Measurements from ENCODE around the gene AHCYL2. TPM values are rescaled to one million over a fixed set of nuclear protein-coding genes. Genes with fewer than 3 reads are reported as not detected.

Gene AHCYL2
- total RNA-seq, 2 donors from 2014 or later = 262 to 397 TPM

- no peaks in the 10 kb centered on the region for H3K36me3 ChIP-seq
- no peak for DNase-seq
- H3K9ac ChIP-seq (ENCODE audit: low read depth in 2 of 2, low read length in 2 of 2) = no peak overlapping the region
- TF ChIP-seq, protein P1, sequence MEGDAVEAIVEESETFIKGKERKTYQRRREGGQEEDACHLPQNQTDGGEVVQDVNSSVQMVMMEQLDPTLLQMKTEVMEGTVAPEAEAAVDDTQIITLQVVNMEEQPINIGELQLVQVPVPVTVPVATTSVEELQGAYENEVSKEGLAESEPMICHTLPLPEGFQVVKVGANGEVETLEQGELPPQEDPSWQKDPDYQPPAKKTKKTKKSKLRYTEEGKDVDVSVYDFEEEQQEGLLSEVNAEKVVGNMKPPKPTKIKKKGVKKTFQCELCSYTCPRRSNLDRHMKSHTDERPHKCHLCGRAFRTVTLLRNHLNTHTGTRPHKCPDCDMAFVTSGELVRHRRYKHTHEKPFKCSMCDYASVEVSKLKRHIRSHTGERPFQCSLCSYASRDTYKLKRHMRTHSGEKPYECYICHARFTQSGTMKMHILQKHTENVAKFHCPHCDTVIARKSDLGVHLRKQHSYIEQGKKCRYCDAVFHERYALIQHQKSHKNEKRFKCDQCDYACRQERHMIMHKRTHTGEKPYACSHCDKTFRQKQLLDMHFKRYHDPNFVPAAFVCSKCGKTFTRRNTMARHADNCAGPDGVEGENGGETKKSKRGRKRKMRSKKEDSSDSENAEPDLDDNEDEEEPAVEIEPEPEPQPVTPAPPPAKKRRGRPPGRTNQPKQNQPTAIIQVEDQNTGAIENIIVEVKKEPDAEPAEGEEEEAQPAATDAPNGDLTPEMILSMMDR (IDR thresholded peaks at IDR 0.05) = no peak
- H3K9me3 ChIP-seq = no peaks in the 10 kb centered on the region
- intact Hi-C loops (cut with DNase I) = no loop called here
- H3K27me3 ChIP-seq = no peaks in the 10 kb centered on the region
- H3K4me1 ChIP-seq = no peaks in the 10 kb centered on the region
- H3K4me3 ChIP-seq = no peak overlapping the region
- H3K27ac ChIP-seq = no peak overlapping the region
These were observed 39.7 kb downstream of the AHCYL2 start for GRCh38 chr7:129264534-129264933.

DNA sequence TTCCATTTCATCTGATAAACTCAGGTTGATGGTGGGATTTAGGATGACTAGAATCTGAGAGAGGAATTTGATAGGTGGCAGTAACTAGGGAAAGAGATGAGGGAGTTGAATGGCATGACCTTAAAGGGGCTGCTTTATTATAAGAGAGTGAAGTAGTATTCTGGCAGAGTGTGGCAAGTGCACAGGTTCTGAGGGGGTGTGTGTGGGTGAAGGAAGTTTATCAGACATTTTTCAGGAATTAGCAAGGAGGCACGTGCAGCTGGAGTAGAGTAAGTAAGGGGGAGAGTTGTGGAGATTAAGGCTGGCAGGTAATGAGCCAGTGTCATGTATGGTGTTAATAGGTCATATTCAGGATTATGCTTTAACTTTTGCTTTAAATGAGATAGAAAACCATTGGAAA is 40.5 kb downstream of the AHCYL2 start:
- Histone ChIP-seq H3K9me3 (no peaks in the 10 kb centered on the region), H3K27me3 (no peaks in the 10 kb centered on the region), H3K36me3 (no peaks in the 10 kb centered on the region), H3K4me3 (no peak overlapping the region), H3K27ac (no peak overlapping the region), H3K4me1 (no peaks in the 10 kb centered on the region), H3K9ac (ENCODE audit: low read depth in 2 of 2, low read length in 2 of 2) (no peak overlapping the region)
- intact Hi-C loops (cut with DNase I) = no loop called here
- DNase-seq = no peak
- TF ChIP-seq, protein P1 (IDR thresholded peaks at IDR 0.05) = no peak

GRCh38 chr7:129266181-129266580 is 41.4 kb downstream of the AHCYL2 start:
- no peaks in the 10 kb centered on the region for H3K36me3 ChIP-seq
- H3K9ac ChIP-seq (ENCODE audit: low read depth in 2 of 2, low read length in 2 of 2) = no peak overlapping the region
- H3K9me3 ChIP-seq = no peaks in the 10 kb centered on the region
- H3K4me3 ChIP-seq = no peak overlapping the region
- no peaks in the 10 kb centered on the region for H3K27me3 ChIP-seq
- TF ChIP-seq, protein P1 (IDR thresholded peaks at IDR 0.05) = no peak
- H3K27ac ChIP-seq = no peak overlapping the region
- DNase-seq = peak; percentile 37
- intact Hi-C loops (cut with DNase I) = no loop called here
- no peaks in the 10 kb centered on the region for H3K4me1 ChIP-seq

DNA sequence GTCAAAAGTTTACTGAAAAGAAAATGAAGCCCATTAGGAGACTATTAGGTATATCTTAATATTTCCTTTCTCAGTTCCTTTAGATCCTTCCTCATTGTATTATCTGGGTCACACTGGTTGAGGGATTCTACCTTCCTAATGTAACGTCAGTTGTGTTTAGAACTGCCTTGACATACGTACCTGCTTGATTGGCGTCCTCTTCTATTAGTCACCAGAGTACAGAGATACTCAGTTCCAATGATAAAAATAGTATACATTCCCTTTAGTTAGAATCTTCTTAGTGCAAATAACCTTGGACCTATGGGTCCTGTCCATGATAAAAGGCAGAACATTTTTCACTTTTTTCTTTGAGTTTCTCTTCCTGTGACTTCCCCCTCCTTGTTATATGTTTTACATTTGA is 45.2 kb downstream of the AHCYL2 start:
- Histone ChIP-seq H3K4me3 (no peak overlapping the region), H3K4me1 (no peaks in the 10 kb centered on the region), H3K9me3 (no peaks in the 10 kb centered on the region), H3K9ac (ENCODE audit: low read depth in 2 of 2, low read length in 2 of 2) (no peak overlapping the region), H3K27ac (no peak overlapping the region), H3K27me3 (no peaks in the 10 kb centered on the region), H3K36me3 (no peaks in the 10 kb centered on the region)
- TF ChIP-seq, protein P1 (IDR thresholded peaks at IDR 0.05) = no peak
- intact Hi-C loops (cut with DNase I) = loop anchor here (5.0 kb wide), 1 partner anchor 48 kb away; no protein-coding TSS in a partner anchor
- DNase-seq = no peak

DNA sequence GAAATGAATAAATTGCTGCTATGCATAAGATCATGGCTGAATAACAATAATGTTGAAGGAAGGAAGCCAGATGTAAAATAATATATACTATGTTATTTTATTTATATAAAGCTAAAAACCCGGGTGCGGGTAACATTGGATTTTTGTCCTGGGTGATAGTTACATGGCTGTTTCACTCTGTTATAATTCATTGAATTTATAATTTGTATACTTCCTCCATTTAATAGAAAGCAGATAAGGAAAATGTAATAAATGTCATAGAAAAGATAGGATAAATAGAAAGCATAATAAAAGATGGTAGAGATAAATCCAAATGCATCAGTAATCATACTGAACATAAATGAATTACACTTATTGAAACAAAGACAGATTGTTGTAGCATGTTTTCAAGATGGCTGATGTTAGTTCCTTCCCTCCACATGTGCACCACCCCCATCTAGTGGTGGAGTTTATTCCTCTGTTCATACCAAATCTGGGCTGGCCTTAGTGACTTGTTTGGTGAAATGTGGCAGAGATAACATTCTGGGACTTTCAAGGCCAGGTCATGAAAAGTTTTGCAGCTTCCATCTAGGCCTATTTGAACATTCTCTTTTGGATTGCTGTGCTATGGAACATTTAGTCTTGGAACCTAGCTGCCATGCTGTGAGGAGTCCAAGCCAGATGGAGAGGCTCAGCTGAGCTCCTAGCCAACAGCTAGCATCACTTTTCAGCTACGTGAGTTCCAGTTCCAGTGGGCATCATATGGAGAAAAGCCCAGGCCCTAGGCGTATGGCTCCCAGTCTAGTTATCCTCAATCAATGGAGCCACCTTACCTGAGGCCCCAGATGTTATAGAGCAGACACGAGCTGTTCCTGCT is 46.9 kb downstream of the AHCYL2 start:
- Histone ChIP-seq H3K4me3 (no peak overlapping the region), H3K9ac (ENCODE audit: low read depth in 2 of 2, low read length in 2 of 2) (no peak overlapping the region), H3K9me3 (no peaks in the 10 kb centered on the region), H3K4me1 (no peaks in the 10 kb centered on the region), H3K27me3 (no peaks in the 10 kb centered on the region), H3K27ac (no peak overlapping the region), H3K36me3 (no peaks in the 10 kb centered on the region)
- TF ChIP-seq, protein P1 (IDR thresholded peaks at IDR 0.05) = peak; percentile 71
- intact Hi-C loops (cut with DNase I) = loop anchor here (5.0 kb wide), 1 partner anchor 49 kb away; no protein-coding TSS in a partner anchor
- DNase-seq = peak; percentile 73

Data from colonic mucosa (tissue), 4 donors.